ENCODE results near the gene CDC73. TPM values are rescaled to one million over a fixed set of nuclear protein-coding genes. Genes with fewer than 3 reads are reported as not detected.
A peak's percentile ranks its signal among the peaks of the same experiment; 100 is the strongest.

The CDC73 gene
- total and polyA plus RNA-seq, 7 experiments from 2014 or later = 57.6 to 65.0 (median 59.2) TPM

- H3K36me3 Mint-ChIP-seq = peaks cover 0 to 2% (median 0%) of the 10 kb centered on the region in 5 donors
- peaks cover 16 to 35% (median 18%) of the 10 kb centered on the region in 7 donors for H3K4me1 Mint-ChIP-seq
- no peaks in the 10 kb centered on the region for H3K27me3 ChIP-seq (ENCODE audit: control insufficient read depth in 2 of 2, insufficient read depth in 2 of 2, low read length in 2 of 2)
- intact Hi-C loops (cut with micrococcal nuclease) = no loop called here
- H3K4me3 ChIP-seq (ENCODE audit: low read length) = no peak overlapping the region
- peaks cover 5 to 7% of the 10 kb centered on the region in 2 donors for H3K4me1 ChIP-seq (ENCODE audit: control insufficient read depth in 2 of 2, insufficient read depth in 2 of 2, low read length in 2 of 2)
- ATAC-seq (no peak), DNase-seq (no peak)
- H3K27ac Mint-ChIP-seq = peak overlapping the region in 1 of 9 donors; percentile 2
- ChIA-PET POLR2A (interaction anchor here (0.6 kb wide), 1 partner anchor 54 kb away, joined by 3 read pairs; no protein-coding TSS in a partner anchor), CTCF (interaction anchor here (0.6 kb wide), 1 partner anchor 40 kb away, joined by 3 read pairs; no protein-coding TSS in a partner anchor)
- no peaks in the 10 kb centered on the region for H3K9me3 ChIP-seq (ENCODE audit: control insufficient read depth in 2 of 3, low read length in 3 of 3)
- H3K36me3 ChIP-seq (ENCODE audit: control insufficient read depth in 2 of 3, insufficient read depth in 3 of 3, low read length in 3 of 3) = peaks cover 0 to 7% (median 0%) of the 10 kb centered on the region in 3 experiments
- no peaks in the 10 kb centered on the region for H3K9me3 Mint-ChIP-seq
- H3K27ac ChIP-seq (ENCODE audit: low read depth, low read length) = no peak overlapping the region
- H3K4me3 Mint-ChIP-seq = no peak overlapping the region
- H3K27me3 Mint-ChIP-seq = peaks cover 0 to 16% (median 0%) of the 10 kb centered on the region in 5 donors
Observed at GRCh38 chr1:193118194-193118593, 3.6 kb upstream of the CDC73 start.

- Histone ChIP-seq H3K4me1 (ENCODE audit: control insufficient read depth in 2 of 2, insufficient read depth in 2 of 2, low read length in 2 of 2) (peaks cover 12 to 13% of the 10 kb centered on the region in 2 donors), H3K27ac (ENCODE audit: low read depth, low read length) (no peak overlapping the region), H3K4me3 (ENCODE audit: low read length) (no peak overlapping the region), H3K27me3 (ENCODE audit: control insufficient read depth in 2 of 2, insufficient read depth in 2 of 2, low read length in 2 of 2) (no peaks in the 10 kb centered on the region), H3K36me3 (ENCODE audit: control insufficient read depth in 2 of 3, insufficient read depth in 3 of 3, low read length in 3 of 3) (peaks cover 0 to 7% (median 0%) of the 10 kb centered on the region in 3 experiments), H3K9me3 (ENCODE audit: control insufficient read depth in 2 of 3, low read length in 3 of 3) (no peaks in the 10 kb centered on the region)
- DNase-seq (no peak), ATAC-seq (no peak)
- H3K27ac Mint-ChIP-seq = peak overlapping the region in 1 of 9 donors; percentile 2
- peak overlapping the region in 1 of 10 donors; percentile 1 for H3K4me3 Mint-ChIP-seq
- CTCF ChIA-PET = interaction anchor here (0.6 kb wide), 1 partner anchor 39 kb away, joined by 3 read pairs; no protein-coding TSS in a partner anchor
- H3K4me1 Mint-ChIP-seq = peaks cover 23 to 42% (median 26%) of the 10 kb centered on the region in 7 donors
- H3K9me3 Mint-ChIP-seq = no peaks in the 10 kb centered on the region
- H3K36me3 Mint-ChIP-seq = peaks cover 0 to 6% (median 0%) of the 10 kb centered on the region in 5 donors
- POLR2A ChIA-PET = interaction anchor here (0.6 kb wide), 1 partner anchor 55 kb away, joined by 3 read pairs; no protein-coding TSS in a partner anchor
- intact Hi-C loops (cut with micrococcal nuclease) = no loop called here
- peaks cover 0 to 16% (median 0%) of the 10 kb centered on the region in 5 donors for H3K27me3 Mint-ChIP-seq
Observed at GRCh38 chr1:193118803-193119730, 2.8 kb upstream of the CDC73 start.

GRCh38 chr1:193120604-193121166 lies 1.1 kb upstream of the CDC73 start:
- intact Hi-C loops (cut with micrococcal nuclease) = loop anchor here (1.0 to 10.0 kb wide), 8 partner anchors 33 to 648 kb away; partner anchors contain the start of genes RGS1 (in 1 of the 2) and RGS2 (in 1 of the 2)
- Histone ChIP-seq H3K27me3 (ENCODE audit: control insufficient read depth in 2 of 2, insufficient read depth in 2 of 2, low read length in 2 of 2) (no peaks in the 10 kb centered on the region), H3K9me3 (ENCODE audit: control insufficient read depth in 2 of 3, low read length in 3 of 3) (no peaks in the 10 kb centered on the region), H3K27ac (ENCODE audit: low read depth, low read length) (peak overlapping the region; percentile 91), H3K4me1 (ENCODE audit: control insufficient read depth in 2 of 2, insufficient read depth in 2 of 2, low read length in 2 of 2) (peaks cover 21 to 23% of the 10 kb centered on the region in 2 donors), H3K4me3 (ENCODE audit: low read length) (peak overlapping the region; percentile 85), H3K36me3 (ENCODE audit: control insufficient read depth in 2 of 3, insufficient read depth in 3 of 3, low read length in 3 of 3) (peaks cover 0 to 7% (median 0%) of the 10 kb centered on the region in 3 experiments)
- peak in 3 of 9 donors; percentile 3 to 7 (median 4) for DNase-seq
- Mint-ChIP-seq H3K27me3 (peaks cover 0 to 16% (median 0%) of the 10 kb centered on the region in 5 donors), H3K27ac (peak overlapping the region; percentile 92 to 98 (median 96)), H3K36me3 (peaks cover 0 to 13% (median 3%) of the 10 kb centered on the region in 5 donors), H3K4me1 (peaks cover 33 to 58% (median 42%) of the 10 kb centered on the region in 7 donors), H3K4me3 (peak overlapping the region; percentile 88 to 99 (median 95)), H3K9me3 (no peaks in the 10 kb centered on the region)
- POLR2A ChIA-PET = interaction anchor here (2.8 kb wide), 1 partner anchor 16 kb away, joined by 18 read pairs; the partner anchor contains the start of gene GLRX2
- ATAC-seq = no peak
- CTCF ChIA-PET = interaction anchor here (2.0 to 4.0 kb wide), 2 partner anchors 63 to 312 kb away, joined by 4 to 18 read pairs; partner anchors contain the start of genes RGS2 and UCHL5

- peaks cover 0 to 19% (median 4%) of the 10 kb centered on the region in 5 donors for H3K36me3 Mint-ChIP-seq
- ChIA-PET CTCF (interaction anchor here (0.7 to 4.0 kb wide), 2 partner anchors 66 to 1269 kb away, joined by 6 to 18 read pairs; partner anchors contain the start of gene UCHL5), POLR2A (interaction anchor here (0.6 to 2.9 kb wide), 4 partner anchors 59 to 317 kb away, joined by 3 to 19 read pairs (median 13); partner anchors contain the start of genes RGS2, RO60 and UCHL5)
- H3K4me3 ChIP-seq (ENCODE audit: low read length) = peak overlapping the region; percentile 85
- H3K4me3 Mint-ChIP-seq = peak overlapping the region; percentile 88 to 99 (median 95)
- peak overlapping the region in 4 of 9 donors; percentile 36 to 63 (median 37) for H3K27ac Mint-ChIP-seq
- H3K36me3 ChIP-seq (ENCODE audit: control insufficient read depth in 2 of 3, insufficient read depth in 3 of 3, low read length in 3 of 3) = peaks cover 0 to 13% (median 0%) of the 10 kb centered on the region in 3 experiments
- no peaks in the 10 kb centered on the region for H3K27me3 ChIP-seq (ENCODE audit: control insufficient read depth in 2 of 2, insufficient read depth in 2 of 2, low read length in 2 of 2)
- no peaks in the 10 kb centered on the region for H3K9me3 ChIP-seq (ENCODE audit: control insufficient read depth in 2 of 3, low read length in 3 of 3)
- DNase-seq = no peak
- no peak for ATAC-seq
- intact Hi-C loops (cut with micrococcal nuclease) = loop anchor here (5.0 to 10.0 kb wide), 6 partner anchors 36 to 651 kb away; partner anchors contain the start of gene RGS1 (in 1 of the 2)
- peaks cover 21 to 25% of the 10 kb centered on the region in 2 donors for H3K4me1 ChIP-seq (ENCODE audit: control insufficient read depth in 2 of 2, insufficient read depth in 2 of 2, low read length in 2 of 2)
- H3K27me3 Mint-ChIP-seq = peaks cover 0 to 8% (median 0%) of the 10 kb centered on the region in 5 donors
- no peaks in the 10 kb centered on the region for H3K9me3 Mint-ChIP-seq
- no peak overlapping the region for H3K27ac ChIP-seq (ENCODE audit: low read depth, low read length)
- H3K4me1 Mint-ChIP-seq = peaks cover 35 to 74% (median 51%) of the 10 kb centered on the region in 7 donors
Observed at GRCh38 chr1:193123751-193124150, 1.9 kb downstream of the CDC73 start.

- no peak overlapping the region for H3K4me3 ChIP-seq (ENCODE audit: low read length)
- H3K27me3 ChIP-seq (ENCODE audit: control insufficient read depth in 2 of 2, insufficient read depth in 2 of 2, low read length in 2 of 2) = no peaks in the 10 kb centered on the region
- ChIA-PET POLR2A (no interaction called here), CTCF (interaction anchor here (0.6 kb wide), 1 partner anchor 14 kb away, joined by 3 read pairs; no protein-coding TSS in a partner anchor)
- peaks cover 0 to 3% (median 0%) of the 10 kb centered on the region in 5 donors for H3K27me3 Mint-ChIP-seq
- H3K27ac ChIP-seq (ENCODE audit: low read depth, low read length) = no peak overlapping the region
- peaks cover 0 to 17% (median 4%) of the 10 kb centered on the region in 3 experiments for H3K36me3 ChIP-seq (ENCODE audit: control insufficient read depth in 2 of 3, insufficient read depth in 3 of 3, low read length in 3 of 3)
- H3K36me3 Mint-ChIP-seq = peaks cover 2 to 22% (median 7%) of the 10 kb centered on the region in 5 donors
- intact Hi-C loops (cut with micrococcal nuclease) = loop anchor here in 1 of 2 donors (10.0 kb wide), 1 partner anchor 551 kb away; the partner anchor contains the start of gene RGS1
- peaks cover 31 to 70% (median 51%) of the 10 kb centered on the region in 7 donors for H3K4me1 Mint-ChIP-seq
- H3K4me3 Mint-ChIP-seq = peak overlapping the region in 3 of 10 donors; percentile 44 to 95 (median 92)
- DNase-seq = no peak
- H3K27ac Mint-ChIP-seq = peak overlapping the region in 3 of 9 donors; percentile 4 to 59 (median 26)
- no peaks in the 10 kb centered on the region for H3K9me3 ChIP-seq (ENCODE audit: control insufficient read depth in 2 of 3, low read length in 3 of 3)
- ATAC-seq = no peak
- H3K9me3 Mint-ChIP-seq = no peaks in the 10 kb centered on the region
- peaks cover 21 to 25% of the 10 kb centered on the region in 2 donors for H3K4me1 ChIP-seq (ENCODE audit: control insufficient read depth in 2 of 2, insufficient read depth in 2 of 2, low read length in 2 of 2)
Observed at GRCh38 chr1:193125369-193125768, 3.5 kb downstream of the CDC73 start.
